ENCODE data around the gene ENG. TPM values are rescaled to one million over a fixed set of nuclear protein-coding genes. Genes with fewer than 3 reads are reported as not detected.

The ENG gene
- total RNA-seq, 3 donors from 2014 or later (not counting 1 experiment from before 2014, with no cell fraction given): 8.5 to 13.6 (median 12.3) TPM

DNA sequence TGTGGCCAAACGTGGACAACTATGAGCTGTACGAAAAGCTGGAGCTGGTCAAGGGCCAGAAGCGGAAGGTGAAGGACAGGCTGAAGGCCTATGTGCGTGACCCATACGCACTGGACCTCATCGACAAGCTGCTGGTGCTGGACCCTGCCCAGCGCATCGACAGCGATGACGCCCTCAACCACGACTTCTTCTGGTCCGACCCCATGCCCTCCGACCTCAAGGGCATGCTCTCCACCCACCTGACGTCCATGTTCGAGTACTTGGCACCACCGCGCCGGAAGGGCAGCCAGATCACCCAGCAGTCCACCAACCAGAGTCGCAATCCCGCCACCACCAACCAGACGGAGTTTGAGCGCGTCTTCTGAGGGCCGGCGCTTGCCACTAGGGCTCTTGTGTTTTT is 65.3 kb downstream of the ENG start:
- Mint-ChIP-seq H3K36me3 (peaks cover 6% of the 10 kb centered on the region), H3K4me3 (peak overlapping the region; percentile 9), H3K27me3 (ENCODE audit: low read depth in 2 of 2) (no peaks in the 10 kb centered on the region), H3K27ac (no peak overlapping the region), H3K4me1 (peaks cover 24 to 47% of the 10 kb centered on the region in 2 donors), H3K9me3 (no peaks in the 10 kb centered on the region)
- no peaks in the 10 kb centered on the region for H3K27me3 ChIP-seq (ENCODE audit: control insufficient read depth, insufficient read depth, low read length)
- H3K36me3 ChIP-seq (ENCODE audit: control insufficient read depth, insufficient read depth, low read length): peaks cover 50% of the 10 kb centered on the region
- no peaks in the 10 kb centered on the region for H3K9me3 ChIP-seq (ENCODE audit: control insufficient read depth, insufficient read depth, low read length)
- TF ChIP-seq, protein P1, sequence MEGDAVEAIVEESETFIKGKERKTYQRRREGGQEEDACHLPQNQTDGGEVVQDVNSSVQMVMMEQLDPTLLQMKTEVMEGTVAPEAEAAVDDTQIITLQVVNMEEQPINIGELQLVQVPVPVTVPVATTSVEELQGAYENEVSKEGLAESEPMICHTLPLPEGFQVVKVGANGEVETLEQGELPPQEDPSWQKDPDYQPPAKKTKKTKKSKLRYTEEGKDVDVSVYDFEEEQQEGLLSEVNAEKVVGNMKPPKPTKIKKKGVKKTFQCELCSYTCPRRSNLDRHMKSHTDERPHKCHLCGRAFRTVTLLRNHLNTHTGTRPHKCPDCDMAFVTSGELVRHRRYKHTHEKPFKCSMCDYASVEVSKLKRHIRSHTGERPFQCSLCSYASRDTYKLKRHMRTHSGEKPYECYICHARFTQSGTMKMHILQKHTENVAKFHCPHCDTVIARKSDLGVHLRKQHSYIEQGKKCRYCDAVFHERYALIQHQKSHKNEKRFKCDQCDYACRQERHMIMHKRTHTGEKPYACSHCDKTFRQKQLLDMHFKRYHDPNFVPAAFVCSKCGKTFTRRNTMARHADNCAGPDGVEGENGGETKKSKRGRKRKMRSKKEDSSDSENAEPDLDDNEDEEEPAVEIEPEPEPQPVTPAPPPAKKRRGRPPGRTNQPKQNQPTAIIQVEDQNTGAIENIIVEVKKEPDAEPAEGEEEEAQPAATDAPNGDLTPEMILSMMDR (IDR thresholded peaks at IDR 0.05): no peak
- no peak overlapping the region for H3K27ac ChIP-seq (ENCODE audit: low read length)
- WGBS (ENCODE audit: insufficient coverage): 94% methylated on average over 25 of the region's 25 CpGs
- peaks cover 29% of the 10 kb centered on the region for H3K4me1 ChIP-seq (ENCODE audit: control insufficient read depth, insufficient read depth, low read length)
- ATAC-seq: no peak
- no peak overlapping the region for H3K4me3 ChIP-seq (ENCODE audit: low read length)
- intact Hi-C loops (cut with micrococcal nuclease): loop anchor here (5.0 kb wide), 1 partner anchor 78 kb away; no protein-coding TSS in a partner anchor
- no peak for DNase-seq

GRCh38 chr9:127788337-127789011 is 66.0 kb downstream of the ENG start:
- Histone ChIP-seq H3K27me3 (ENCODE audit: control insufficient read depth, insufficient read depth, low read length) (no peaks in the 10 kb centered on the region), H3K27ac (ENCODE audit: low read length) (no peak overlapping the region), H3K4me1 (ENCODE audit: control insufficient read depth, insufficient read depth, low read length) (peaks cover 36% of the 10 kb centered on the region), H3K4me3 (ENCODE audit: low read length) (no peak overlapping the region), H3K36me3 (ENCODE audit: control insufficient read depth, insufficient read depth, low read length) (peaks cover 48% of the 10 kb centered on the region), H3K9me3 (ENCODE audit: control insufficient read depth, insufficient read depth, low read length) (no peaks in the 10 kb centered on the region)
- Mint-ChIP-seq H3K36me3 (peaks cover 6% of the 10 kb centered on the region), H3K4me3 (no peak overlapping the region), H3K27ac (no peak overlapping the region), H3K27me3 (ENCODE audit: low read depth in 2 of 2) (no peaks in the 10 kb centered on the region), H3K4me1 (peaks cover 31 to 54% of the 10 kb centered on the region in 2 donors), H3K9me3 (no peaks in the 10 kb centered on the region)
- intact Hi-C loops (cut with micrococcal nuclease): loop anchor here (5.0 kb wide), 1 partner anchor 79 kb away; no protein-coding TSS in a partner anchor
- DNase-seq (no peak), ATAC-seq (no peak)
- TF ChIP-seq, protein P1 (IDR thresholded peaks at IDR 0.05): no peak
- 90% methylated on average over 26 of the region's 26 CpGs for WGBS (ENCODE audit: insufficient coverage)

GRCh38 chr9:127786773-127787104 is 67.7 kb downstream of the ENG start:
- peak in 1 of 2 donors; percentile 61 for DNase-seq
- H3K9me3 ChIP-seq (ENCODE audit: control insufficient read depth, insufficient read depth, low read length): no peaks in the 10 kb centered on the region
- peak overlapping the region; percentile 92 for H3K27ac ChIP-seq (ENCODE audit: low read length)
- Mint-ChIP-seq H3K4me3 (peak overlapping the region; percentile 93), H3K27ac (peak overlapping the region; percentile 85), H3K27me3 (ENCODE audit: low read depth in 2 of 2) (no peaks in the 10 kb centered on the region), H3K36me3 (peaks cover 6% of the 10 kb centered on the region), H3K9me3 (no peaks in the 10 kb centered on the region), H3K4me1 (peaks cover 44 to 63% of the 10 kb centered on the region in 2 donors)
- ATAC-seq: no peak
- peak overlapping the region; percentile 90 for H3K4me3 ChIP-seq (ENCODE audit: low read length)
- intact Hi-C loops (cut with micrococcal nuclease): loop anchor here (5.0 kb wide), 1 partner anchor 81 kb away; no protein-coding TSS in a partner anchor
- TF ChIP-seq, protein P1 (IDR thresholded peaks at IDR 0.05): peak; percentile 53
- H3K36me3 ChIP-seq (ENCODE audit: control insufficient read depth, insufficient read depth, low read length): peaks cover 45% of the 10 kb centered on the region
- peaks cover 54% of the 10 kb centered on the region for H3K4me1 ChIP-seq (ENCODE audit: control insufficient read depth, insufficient read depth, low read length)
- WGBS (ENCODE audit: insufficient coverage): 0% methylated on average over 11 of the region's 12 CpGs
- H3K27me3 ChIP-seq (ENCODE audit: control insufficient read depth, insufficient read depth, low read length): no peaks in the 10 kb centered on the region

Data from natural killer cell (primary cell).